Activated T-helper 1 cell treated with Interleukin-2 at 50 U/mL for 16 hours (primary cell): ENCODE results near the gene WDR70.
"Not testable (repeated sequence)": the region's sequence is repeated elsewhere in the genome, so short reads cannot be mapped to it uniquely, and the experiment has no call there.

ENCODE experiments used
- DNase-seq: peaks from one replicate; pipeline ENCODE4 v3.0.0-alpha.2; 2020; ENCODE audit warnings: low read depth

The WDR70 gene

GRCh38 chr5:37768371-37768770, 389.3 kb downstream of the WDR70 start:
- DNase-seq, result no peak

GRCh38 chr5:37769108-37769507, 390.0 kb downstream of the WDR70 start:
- DNase-seq, result no peak

- DNase-seq, result no peak
These were observed 390.7 kb downstream of the WDR70 start for GRCh38 chr5:37769840-37770239.

- DNase-seq, result no peak
These were observed 391.7 kb downstream of the WDR70 start for GRCh38 chr5:37770786-37771185.

GRCh38 chr5:37771203-37771611, 392.1 kb downstream of the WDR70 start:
- DNase-seq, result no peak

- no peak for DNase-seq
These were observed 392.6 kb downstream of the WDR70 start for GRCh38 chr5:37771731-37772130.

GRCh38 chr5:37772255-37772654, 393.1 kb downstream of the WDR70 start:
- DNase-seq, result no peak

GRCh38 chr5:37773809-37774208, 394.7 kb downstream of the WDR70 start:
- DNase-seq, result no peak

- DNase-seq, result no peak
These were observed 395.9 kb downstream of the WDR70 start for GRCh38 chr5:37774912-37775483.

GRCh38 chr5:37776826-37777225, 397.7 kb downstream of the WDR70 start:
- DNase-seq, result no peak

- DNase-seq, result no peak
These were observed 398.5 kb downstream of the WDR70 start for GRCh38 chr5:37777432-37778130.

GRCh38 chr5:37781409-37781808, 402.3 kb downstream of the WDR70 start:
- DNase-seq, result not testable (repeated sequence)

GRCh38 chr5:37786416-37786815, 407.3 kb downstream of the WDR70 start:
- no peak for DNase-seq

GRCh38 chr5:37786862-37787519, 407.9 kb downstream of the WDR70 start:
- DNase-seq, result no peak

GRCh38 chr5:37787742-37788141, 408.6 kb downstream of the WDR70 start:
- DNase-seq, result no peak

GRCh38 chr5:37789991-37790390, 410.9 kb downstream of the WDR70 start:
- no peak for DNase-seq

- DNase-seq, result no peak
These were observed 412.2 kb downstream of the WDR70 start for GRCh38 chr5:37791321-37791720.

GRCh38 chr5:37792975-37793631, 414.0 kb downstream of the WDR70 start:
- DNase-seq, result no peak

GRCh38 chr5:37795292-37795691, 416.2 kb downstream of the WDR70 start:
- DNase-seq, result not testable (repeated sequence)

- DNase-seq, result not testable (repeated sequence)
These were observed 417.3 kb downstream of the WDR70 start for GRCh38 chr5:37796435-37796834.

GRCh38 chr5:37799865-37800421, 420.8 kb downstream of the WDR70 start:
- no peak for DNase-seq

GRCh38 chr5:37801521-37801920, 422.4 kb downstream of the WDR70 start:
- DNase-seq, result no peak
